ENCODE data around the gene UFD1.

The UFD1 gene

DNA sequence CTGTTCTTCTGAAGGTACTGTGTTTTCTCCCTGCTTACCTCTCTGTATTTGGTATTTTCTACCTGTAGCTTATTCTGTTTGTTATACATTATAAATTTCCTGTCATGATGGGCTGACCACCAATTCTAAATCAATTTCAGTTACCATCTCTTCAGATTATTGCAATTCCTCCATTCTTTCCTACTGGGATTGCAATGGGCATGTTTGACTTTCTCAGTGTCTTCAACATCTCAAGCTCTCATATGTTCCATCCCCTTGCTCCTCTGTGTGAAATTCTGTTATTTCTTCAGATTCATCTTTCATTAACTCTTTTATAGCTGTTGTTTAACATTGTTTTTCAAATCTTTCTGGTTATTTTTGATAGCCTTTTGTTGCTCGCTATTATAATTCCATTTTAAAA is 16.0 kb downstream of the UFD1 start:
- Histone ChIP-seq H3K79me2 (ENCODE audit: insufficient read depth, low read depth) (no peaks in the 10 kb centered on the region), H4K20me1 (ENCODE audit: insufficient read depth) (no peaks in the 10 kb centered on the region), H3K36me3 (ENCODE audit: insufficient read depth) (no peaks in the 10 kb centered on the region), H3K27ac (no peak overlapping the region), H3K9ac (no peak overlapping the region), H3K27me3 (ENCODE audit: insufficient read depth, low read depth) (no peaks in the 10 kb centered on the region), H2AFZ (ENCODE audit: low read depth) (no peak overlapping the region), H3K4me2 (no peak overlapping the region), H3K4me1 (ENCODE audit: low read depth, poor library complexity, severe bottlenecking) (no peaks in the 10 kb centered on the region), H3K4me3 (IDR thresholded peaks at IDR 0.05; ENCODE audit: insufficient read depth, low read depth, low read length) (no peak overlapping the region)
- TF ChIP-seq, protein P1, sequence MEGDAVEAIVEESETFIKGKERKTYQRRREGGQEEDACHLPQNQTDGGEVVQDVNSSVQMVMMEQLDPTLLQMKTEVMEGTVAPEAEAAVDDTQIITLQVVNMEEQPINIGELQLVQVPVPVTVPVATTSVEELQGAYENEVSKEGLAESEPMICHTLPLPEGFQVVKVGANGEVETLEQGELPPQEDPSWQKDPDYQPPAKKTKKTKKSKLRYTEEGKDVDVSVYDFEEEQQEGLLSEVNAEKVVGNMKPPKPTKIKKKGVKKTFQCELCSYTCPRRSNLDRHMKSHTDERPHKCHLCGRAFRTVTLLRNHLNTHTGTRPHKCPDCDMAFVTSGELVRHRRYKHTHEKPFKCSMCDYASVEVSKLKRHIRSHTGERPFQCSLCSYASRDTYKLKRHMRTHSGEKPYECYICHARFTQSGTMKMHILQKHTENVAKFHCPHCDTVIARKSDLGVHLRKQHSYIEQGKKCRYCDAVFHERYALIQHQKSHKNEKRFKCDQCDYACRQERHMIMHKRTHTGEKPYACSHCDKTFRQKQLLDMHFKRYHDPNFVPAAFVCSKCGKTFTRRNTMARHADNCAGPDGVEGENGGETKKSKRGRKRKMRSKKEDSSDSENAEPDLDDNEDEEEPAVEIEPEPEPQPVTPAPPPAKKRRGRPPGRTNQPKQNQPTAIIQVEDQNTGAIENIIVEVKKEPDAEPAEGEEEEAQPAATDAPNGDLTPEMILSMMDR (conservative IDR thresholded peaks at IDR 0.05; ENCODE audit: low read depth, low read length) = no peak

DNA sequence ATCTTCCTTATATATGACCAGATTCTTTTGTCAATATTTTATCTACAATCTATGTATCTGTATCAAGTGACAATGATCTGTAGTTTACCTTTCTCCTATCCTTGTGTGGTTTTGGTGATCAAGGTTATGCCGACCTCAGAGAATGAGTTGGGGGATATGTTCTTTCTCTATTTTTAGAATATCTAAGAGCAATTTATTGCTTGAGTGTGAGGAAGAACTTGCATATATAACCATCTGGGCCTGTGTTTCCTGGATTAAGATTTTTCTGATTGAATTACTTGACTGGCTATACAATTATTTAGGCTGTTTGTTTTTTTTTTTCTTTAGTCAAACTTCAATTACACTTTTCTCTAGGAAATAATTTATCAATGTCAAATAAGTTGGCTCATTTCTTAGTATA is 17.5 kb downstream of the UFD1 start:
- Histone ChIP-seq H3K27me3 (ENCODE audit: insufficient read depth, low read depth) (no peaks in the 10 kb centered on the region), H3K79me2 (ENCODE audit: insufficient read depth, low read depth) (no peaks in the 10 kb centered on the region), H3K27ac (no peak overlapping the region), H3K4me3 (IDR thresholded peaks at IDR 0.05; ENCODE audit: insufficient read depth, low read depth, low read length) (no peak overlapping the region), H4K20me1 (ENCODE audit: insufficient read depth) (no peaks in the 10 kb centered on the region), H3K4me1 (ENCODE audit: low read depth, poor library complexity, severe bottlenecking) (no peaks in the 10 kb centered on the region), H2AFZ (ENCODE audit: low read depth) (no peak overlapping the region), H3K4me2 (no peak overlapping the region), H3K36me3 (ENCODE audit: insufficient read depth) (no peaks in the 10 kb centered on the region), H3K9ac (no peak overlapping the region)
- TF ChIP-seq, protein P1 (conservative IDR thresholded peaks at IDR 0.05; ENCODE audit: low read depth, low read length) = no peak

DNA sequence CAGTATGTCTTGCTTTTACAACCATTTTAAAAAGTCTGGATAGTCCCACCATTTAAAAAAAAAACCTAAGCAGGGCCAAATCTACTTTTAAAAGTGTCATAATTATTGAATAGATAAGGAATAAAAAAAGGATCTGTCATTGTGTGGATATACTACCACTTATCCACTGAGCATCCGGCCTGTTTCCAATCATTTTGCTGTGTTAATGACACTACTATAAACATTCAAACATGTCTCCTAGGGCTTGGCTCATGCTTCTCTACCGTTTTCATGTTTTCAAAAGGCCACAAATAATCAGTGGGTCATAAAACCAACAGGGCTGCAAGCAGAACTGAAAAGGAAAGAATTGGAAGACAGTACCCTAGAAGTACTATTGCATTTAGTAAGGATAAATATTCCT is 19.0 kb downstream of the UFD1 start:
- no peak overlapping the region for H3K4me2 ChIP-seq
- no peak overlapping the region for H3K27ac ChIP-seq
- no peak overlapping the region for H2AFZ ChIP-seq (ENCODE audit: low read depth)
- no peak overlapping the region for H3K9ac ChIP-seq
- TF ChIP-seq, protein P1 (conservative IDR thresholded peaks at IDR 0.05; ENCODE audit: low read depth, low read length) = no peak
- H3K36me3 ChIP-seq (ENCODE audit: insufficient read depth) = no peaks in the 10 kb centered on the region
- no peaks in the 10 kb centered on the region for H4K20me1 ChIP-seq (ENCODE audit: insufficient read depth)
- H3K4me1 ChIP-seq (ENCODE audit: low read depth, poor library complexity, severe bottlenecking) = no peaks in the 10 kb centered on the region
- no peaks in the 10 kb centered on the region for H3K27me3 ChIP-seq (ENCODE audit: insufficient read depth, low read depth)
- H3K4me3 ChIP-seq (IDR thresholded peaks at IDR 0.05; ENCODE audit: insufficient read depth, low read depth, low read length) = no peak overlapping the region
- H3K79me2 ChIP-seq (ENCODE audit: insufficient read depth, low read depth) = no peaks in the 10 kb centered on the region

DNA sequence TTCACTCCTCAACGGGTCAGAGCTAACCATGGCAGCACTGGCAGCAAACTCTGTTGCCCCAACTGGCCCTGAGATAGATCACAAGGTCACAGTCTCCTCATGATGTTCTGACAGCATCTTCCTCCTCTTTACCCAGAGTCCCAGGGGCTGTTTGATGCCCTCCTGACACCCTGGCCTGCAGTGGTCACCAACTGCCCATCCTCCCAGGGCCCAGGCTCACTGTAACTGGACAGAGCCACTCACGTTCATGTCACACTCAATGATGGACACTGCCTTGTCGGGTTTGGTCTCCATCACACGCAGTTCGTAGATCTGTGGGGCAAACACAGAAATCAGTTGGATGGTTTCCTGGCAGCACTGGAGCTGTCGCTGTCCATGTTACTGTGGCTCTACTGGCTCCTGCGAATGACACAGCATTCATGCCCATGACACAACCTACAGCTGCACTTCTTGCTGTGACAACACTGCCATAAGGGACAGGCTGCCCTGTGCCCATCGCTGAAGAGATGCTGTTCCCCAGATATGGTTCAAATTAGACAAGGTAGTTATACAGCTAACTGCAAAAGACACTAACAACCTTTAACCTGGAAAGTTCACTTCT is 21.1 kb downstream of the UFD1 start:
- H3K36me3 ChIP-seq (ENCODE audit: insufficient read depth) = no peaks in the 10 kb centered on the region
- no peak overlapping the region for H2AFZ ChIP-seq (ENCODE audit: low read depth)
- H4K20me1 ChIP-seq (ENCODE audit: insufficient read depth) = no peaks in the 10 kb centered on the region
- H3K4me2 ChIP-seq = no peak overlapping the region
- H3K79me2 ChIP-seq (ENCODE audit: insufficient read depth, low read depth) = no peaks in the 10 kb centered on the region
- no peak overlapping the region for H3K4me3 ChIP-seq (IDR thresholded peaks at IDR 0.05; ENCODE audit: insufficient read depth, low read depth, low read length)
- TF ChIP-seq, protein P1 (conservative IDR thresholded peaks at IDR 0.05; ENCODE audit: low read depth, low read length) = no peak
- no peaks in the 10 kb centered on the region for H3K27me3 ChIP-seq (ENCODE audit: insufficient read depth, low read depth)
- H3K9ac ChIP-seq = no peak overlapping the region
- no peak overlapping the region for H3K27ac ChIP-seq
- H3K4me1 ChIP-seq (ENCODE audit: low read depth, poor library complexity, severe bottlenecking) = no peaks in the 10 kb centered on the region

Data from KMS-11 (cell line).